GM21723 (cell line): Measurements from ENCODE around the gene GATAD1.
"Not testable (repeated sequence)": the region's sequence is repeated elsewhere in the genome, so short reads cannot be mapped to it uniquely, and the experiment has no call there.

Experiments
- ATAC-seq: cut with Tn5 transposase; IDR thresholded peaks from one replicate; pipeline ENCODE4 v1.9.1; 2021; ENCODE audit warnings: mild to moderate bottlenecking, moderate library complexity; ENCODE audit not compliant: unreplicated experiment

GATAD1 gene

DNA sequence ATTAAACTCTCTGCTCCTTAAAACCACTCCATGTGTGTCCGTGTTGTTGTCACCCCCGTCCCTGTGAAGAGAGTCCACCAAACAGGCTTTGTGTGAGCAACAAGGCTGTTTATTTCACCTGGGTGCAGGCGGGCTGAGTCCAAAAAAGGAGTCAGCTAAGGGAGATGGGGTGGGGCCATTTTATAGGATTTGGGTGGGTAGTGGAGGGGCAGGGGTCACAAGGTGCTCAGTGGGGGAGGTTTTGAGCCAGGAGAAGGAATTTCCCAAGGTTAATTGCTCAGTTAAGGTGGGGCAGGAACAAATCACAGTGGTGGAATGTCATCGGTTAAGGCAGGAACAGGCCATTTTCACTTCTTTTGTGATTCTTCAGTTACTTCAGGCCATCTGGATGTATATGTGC lies 31.9 kb downstream of the GATAD1 start:
- not testable (repeated sequence) for ATAC-seq

DNA sequence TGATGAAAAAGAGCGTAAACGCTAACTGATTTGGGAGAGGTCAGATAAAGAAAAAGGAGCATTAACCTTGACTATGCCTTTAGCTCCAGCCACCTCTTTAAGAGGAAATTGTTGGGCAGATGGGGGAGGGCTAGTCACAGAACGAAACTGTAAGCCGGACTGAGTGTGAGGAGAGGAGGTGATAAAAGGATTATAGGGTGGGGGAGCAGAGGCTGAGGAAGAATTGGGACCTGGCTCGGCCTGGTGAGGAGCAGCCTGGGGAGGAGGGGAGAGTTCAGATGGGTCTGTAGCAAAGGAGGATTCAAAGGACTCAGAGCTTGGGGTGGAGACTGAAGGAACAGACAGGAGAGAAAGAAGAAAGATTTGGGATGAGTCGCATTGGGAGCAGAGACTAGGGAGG lies 36.3 kb downstream of the GATAD1 start:
- not testable (repeated sequence) for ATAC-seq

DNA sequence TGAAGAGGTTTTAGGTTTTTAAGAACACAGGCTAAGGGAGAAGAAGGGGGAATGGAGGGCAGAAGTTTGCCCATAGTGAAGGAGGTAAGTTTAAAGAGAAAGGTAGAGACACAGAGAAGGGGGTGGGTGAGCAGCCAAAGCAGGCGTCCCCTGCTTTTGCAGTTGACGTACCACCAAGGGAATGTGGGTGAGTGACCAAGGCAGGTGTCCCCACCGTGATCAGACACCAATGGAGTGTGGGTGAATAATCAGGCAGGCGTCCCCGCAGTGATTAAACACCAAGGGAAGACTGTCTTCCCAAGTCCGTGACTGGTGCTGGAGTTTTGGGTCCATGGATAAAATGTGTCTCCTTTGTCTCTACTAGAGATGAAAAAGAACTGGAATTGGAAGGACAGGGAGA lies 36.9 kb downstream of the GATAD1 start:
- not testable (repeated sequence) for ATAC-seq

DNA sequence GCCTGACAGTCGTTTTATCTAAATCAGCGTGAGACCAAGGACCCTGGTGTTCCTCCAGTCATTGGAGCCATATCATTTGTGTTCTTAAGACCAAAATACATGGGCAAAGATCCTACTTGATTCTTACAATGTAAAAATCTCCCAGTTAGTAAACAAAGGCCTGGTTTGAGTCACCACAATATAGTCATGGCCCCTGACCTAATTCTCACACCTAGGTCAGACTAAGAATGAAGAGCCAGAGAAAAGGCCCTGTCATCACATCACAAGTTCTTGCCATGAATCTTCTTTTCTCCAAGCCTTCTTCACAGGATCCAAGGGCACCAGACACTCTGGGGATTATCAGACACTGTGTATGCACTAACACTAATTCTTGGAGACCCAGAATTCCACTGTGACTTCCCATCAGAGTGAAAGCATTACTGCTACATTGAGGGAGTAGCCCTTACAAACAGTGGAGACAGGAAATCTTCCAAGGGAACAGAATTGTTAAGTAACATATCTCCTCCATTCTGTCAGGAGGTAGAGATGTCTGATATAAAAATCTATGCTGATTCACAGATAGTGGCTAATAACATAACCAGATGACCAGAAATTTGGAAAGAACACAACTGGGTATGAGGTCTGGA lies 38.1 kb downstream of the GATAD1 start:
- no peak for ATAC-seq

DNA sequence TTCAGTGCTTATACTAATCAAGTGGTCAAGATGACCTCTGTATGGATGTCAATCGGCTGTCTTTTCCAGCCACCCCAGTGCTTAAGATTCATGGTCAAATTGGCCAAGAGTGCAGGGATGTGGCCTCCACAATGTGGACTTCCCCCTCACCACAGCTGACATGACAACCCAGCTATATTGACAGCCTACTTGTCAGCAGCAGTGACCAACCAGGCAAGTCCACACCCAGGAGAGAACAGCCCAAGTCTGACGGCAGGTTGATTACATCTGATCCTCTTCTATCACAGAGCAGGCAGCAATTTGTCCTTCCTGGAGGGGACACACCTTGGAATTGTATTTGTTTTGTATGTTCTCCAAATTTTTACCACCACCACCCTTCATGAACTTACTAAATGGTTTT lies 38.7 kb downstream of the GATAD1 start:
- ATAC-seq, result no peak

DNA sequence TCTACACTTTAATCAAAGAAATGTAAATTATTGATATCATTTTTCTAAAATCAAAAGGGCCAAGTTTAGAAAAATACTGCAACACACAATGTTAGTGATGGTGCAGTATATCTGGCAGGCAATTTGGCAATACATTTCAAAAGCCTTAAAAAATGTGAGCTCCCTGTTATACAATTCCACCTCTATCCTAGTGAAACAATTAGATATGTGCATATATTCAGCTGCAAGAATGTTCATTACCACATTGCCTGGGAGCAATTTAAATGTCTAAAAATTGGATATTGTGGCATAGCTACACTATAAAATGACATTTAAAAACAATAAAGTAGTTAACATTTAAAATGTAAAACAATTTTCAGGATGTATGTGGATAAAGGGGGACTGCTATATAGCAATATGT lies 40.5 kb downstream of the GATAD1 start:
- no peak for ATAC-seq

DNA sequence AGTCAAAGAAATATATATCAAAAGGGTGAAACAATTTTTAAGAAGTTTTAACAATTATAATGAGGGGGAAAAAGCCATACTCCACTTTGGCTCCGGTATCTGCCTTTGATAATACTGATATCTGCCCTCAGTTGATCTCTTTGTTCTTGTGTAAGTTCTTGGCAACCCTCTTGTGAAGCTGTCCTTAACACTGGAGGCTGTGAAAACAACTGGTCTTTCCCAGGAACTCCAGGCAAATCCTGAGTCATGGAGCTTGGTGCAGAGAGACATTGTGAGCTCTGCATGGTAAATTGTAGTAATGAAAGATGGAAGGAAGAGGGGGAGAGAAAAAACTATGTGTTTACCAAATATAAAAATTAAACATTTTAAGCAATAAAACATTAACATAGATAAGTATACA lies 42.4 kb downstream of the GATAD1 start:
- ATAC-seq, result no peak

DNA sequence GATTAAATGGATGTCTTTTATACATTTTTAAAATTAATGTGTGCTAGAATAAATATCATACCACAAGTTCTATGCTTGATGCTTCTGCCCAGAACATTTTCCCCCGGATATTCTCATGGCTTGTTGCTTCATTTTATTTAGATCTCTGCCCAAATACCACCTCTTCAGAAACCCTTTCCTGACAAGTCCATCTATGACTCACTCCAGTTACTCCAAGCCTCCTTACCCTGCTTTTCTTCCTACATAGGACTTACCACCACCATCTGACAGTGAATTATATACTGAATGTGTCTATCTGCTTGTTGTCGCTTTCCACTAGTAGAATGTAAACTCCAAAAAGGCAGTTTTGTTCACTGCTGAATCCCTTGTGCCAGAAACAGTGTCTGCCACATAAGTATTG lies 49.6 kb downstream of the GATAD1 start:
- no peak for ATAC-seq

DNA sequence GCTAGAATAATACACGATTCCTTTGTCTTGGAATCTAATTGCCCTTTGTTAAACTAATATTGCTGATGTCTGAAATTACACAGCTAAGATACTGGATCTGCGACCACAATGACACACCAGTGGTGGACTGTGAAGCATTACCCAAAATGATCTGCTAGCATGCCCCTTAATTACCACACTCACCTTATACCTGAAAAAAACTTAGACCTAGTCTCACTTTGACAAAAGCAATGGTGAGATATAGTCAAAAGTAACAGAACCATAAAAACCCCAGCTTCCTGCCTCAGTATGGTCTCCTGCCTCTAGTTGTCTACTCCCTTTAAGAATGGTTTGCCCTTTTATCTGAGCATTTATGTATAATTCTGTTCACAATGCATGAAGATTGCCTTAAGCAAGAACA lies 51.3 kb downstream of the GATAD1 start:
- no peak for ATAC-seq

DNA sequence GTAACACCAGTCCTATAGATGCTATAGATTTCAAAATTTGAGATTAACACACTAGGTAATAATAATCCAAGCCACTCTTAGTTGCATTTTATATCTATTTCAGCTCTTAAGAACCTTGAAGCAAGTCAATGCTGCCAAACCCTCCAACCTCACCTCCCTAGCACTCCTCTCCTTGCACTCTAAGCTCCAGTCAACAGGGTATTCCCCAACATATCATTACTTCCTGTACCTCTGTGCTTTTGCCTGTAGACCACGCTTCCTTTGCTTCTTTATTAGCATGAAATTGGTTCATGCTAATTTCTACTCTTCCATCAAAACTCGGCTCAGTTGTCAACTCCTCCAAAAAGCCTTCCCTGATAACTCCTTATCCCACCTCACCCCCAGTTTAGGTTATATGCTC lies 56.5 kb downstream of the GATAD1 start:
- ATAC-seq, result no peak

DNA sequence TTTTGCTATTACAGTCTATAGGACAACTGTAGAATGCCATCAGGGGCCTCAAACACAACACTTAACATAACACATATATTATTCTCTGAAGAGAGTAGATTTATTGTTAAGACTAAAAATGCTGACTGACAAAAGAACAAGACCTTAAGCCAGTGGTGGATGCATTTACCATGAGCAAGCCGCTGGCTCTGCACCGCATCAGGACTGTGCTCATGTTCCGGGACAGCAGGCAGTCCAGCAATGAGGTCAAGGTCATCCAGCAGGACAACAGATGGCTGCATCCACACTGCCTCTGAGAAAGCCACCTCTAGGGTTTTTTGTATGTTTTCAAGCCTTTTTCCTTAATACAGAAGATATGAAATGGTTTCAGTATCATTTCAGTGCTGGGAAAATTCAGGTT lies 57.3 kb downstream of the GATAD1 start:
- no peak for ATAC-seq

DNA sequence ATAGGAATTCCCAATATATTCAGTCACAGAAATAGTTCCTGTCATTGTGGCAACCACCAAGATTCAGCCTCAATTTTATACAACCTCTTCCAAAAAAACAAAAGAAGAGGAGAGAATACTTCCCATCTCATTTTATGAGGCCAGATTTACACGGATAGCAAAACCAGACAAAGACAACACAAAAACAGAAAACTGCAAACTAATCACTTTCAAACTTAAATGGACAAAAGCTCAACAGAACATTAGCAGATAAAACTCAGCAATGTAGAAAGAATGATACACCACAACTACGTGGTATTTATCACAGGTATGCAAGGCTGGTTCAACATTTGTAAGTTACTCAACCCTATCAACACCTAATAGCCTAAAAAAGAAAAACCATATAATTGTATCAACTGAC lies 59.1 kb downstream of the GATAD1 start:
- no peak for ATAC-seq

DNA sequence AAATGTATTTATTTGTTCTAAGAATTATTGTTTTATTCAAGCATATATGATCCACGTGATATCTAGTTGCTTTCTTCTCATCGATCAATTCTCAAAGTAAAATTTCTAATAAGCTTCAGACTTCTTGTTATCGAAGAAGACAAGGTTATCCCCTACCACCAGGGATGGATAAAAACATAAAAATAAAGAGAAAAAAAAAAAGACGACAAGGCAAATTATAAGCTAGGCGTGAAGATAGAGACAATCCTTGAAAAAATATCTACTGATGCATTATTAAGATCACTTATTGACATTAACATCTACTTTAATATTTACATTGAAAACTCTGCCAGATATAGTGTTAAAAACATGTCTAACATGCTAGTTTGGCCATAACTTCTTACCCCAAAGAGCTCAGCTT lies 61.7 kb downstream of the GATAD1 start:
- ATAC-seq, result no peak
